NCI-H526 treated with DMSO at 0.1 percent for 48 hours (cell line): Measurements from ENCODE around the gene RAPH1.

ENCODE experiments used
- DNase-seq: peaks from one replicate; lab custom pipeline; 2025; lab: John Stamatoyannopoulos, UW

RAPH1 gene, protein sequence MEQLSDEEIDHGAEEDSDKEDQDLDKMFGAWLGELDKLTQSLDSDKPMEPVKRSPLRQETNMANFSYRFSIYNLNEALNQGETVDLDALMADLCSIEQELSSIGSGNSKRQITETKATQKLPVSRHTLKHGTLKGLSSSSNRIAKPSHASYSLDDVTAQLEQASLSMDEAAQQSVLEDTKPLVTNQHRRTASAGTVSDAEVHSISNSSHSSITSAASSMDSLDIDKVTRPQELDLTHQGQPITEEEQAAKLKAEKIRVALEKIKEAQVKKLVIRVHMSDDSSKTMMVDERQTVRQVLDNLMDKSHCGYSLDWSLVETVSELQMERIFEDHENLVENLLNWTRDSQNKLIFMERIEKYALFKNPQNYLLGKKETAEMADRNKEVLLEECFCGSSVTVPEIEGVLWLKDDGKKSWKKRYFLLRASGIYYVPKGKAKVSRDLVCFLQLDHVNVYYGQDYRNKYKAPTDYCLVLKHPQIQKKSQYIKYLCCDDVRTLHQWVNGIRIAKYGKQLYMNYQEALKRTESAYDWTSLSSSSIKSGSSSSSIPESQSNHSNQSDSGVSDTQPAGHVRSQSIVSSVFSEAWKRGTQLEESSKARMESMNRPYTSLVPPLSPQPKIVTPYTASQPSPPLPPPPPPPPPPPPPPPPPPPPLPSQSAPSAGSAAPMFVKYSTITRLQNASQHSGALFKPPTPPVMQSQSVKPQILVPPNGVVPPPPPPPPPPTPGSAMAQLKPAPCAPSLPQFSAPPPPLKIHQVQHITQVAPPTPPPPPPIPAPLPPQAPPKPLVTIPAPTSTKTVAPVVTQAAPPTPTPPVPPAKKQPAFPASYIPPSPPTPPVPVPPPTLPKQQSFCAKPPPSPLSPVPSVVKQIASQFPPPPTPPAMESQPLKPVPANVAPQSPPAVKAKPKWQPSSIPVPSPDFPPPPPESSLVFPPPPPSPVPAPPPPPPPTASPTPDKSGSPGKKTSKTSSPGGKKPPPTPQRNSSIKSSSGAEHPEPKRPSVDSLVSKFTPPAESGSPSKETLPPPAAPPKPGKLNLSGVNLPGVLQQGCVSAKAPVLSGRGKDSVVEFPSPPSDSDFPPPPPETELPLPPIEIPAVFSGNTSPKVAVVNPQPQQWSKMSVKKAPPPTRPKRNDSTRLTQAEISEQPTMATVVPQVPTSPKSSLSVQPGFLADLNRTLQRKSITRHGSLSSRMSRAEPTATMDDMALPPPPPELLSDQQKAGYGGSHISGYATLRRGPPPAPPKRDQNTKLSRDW

DNA sequence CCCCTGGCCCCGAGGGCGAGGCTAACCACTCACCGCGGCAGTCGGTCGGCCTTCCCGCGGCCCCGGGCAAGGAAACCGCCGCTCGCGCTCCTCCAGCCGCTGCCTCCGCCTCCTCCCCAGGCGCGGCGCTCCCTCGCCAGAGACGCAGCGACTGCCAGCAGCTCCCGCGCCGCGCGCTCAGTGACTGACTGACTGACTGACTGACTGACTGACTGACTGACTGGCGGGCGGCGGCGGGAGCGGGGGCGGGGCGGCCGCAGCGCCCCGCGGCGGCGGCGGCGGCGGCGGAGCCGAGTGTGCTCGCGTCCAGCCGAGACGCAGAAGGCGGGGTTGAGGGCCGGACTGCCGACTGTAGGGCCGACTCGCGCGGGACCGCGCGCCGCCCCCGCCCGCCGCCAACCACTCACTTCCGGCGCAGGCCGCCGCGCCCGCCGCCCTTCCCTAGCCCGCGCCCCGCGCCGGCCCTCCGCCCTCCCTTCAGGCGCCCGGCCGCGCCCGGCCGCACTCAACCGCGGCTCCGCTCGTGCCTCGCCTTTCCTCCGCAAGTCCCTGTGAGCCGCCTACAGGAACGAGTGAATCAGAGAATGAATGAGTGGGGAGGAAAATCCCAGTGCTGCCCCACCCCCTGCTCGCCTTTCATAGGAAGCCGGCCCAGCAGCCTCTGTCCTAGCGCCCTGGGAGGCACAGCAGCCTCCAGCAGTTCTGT, at the start of gene RAPH1:
TSS of gene RAPH1 (minus strand) at position 224 of the 706 bp plus-strand sequence. CDS start 39,948 bp downstream, outside the sequence.
- peak; percentile 87 for DNase-seq

DNA sequence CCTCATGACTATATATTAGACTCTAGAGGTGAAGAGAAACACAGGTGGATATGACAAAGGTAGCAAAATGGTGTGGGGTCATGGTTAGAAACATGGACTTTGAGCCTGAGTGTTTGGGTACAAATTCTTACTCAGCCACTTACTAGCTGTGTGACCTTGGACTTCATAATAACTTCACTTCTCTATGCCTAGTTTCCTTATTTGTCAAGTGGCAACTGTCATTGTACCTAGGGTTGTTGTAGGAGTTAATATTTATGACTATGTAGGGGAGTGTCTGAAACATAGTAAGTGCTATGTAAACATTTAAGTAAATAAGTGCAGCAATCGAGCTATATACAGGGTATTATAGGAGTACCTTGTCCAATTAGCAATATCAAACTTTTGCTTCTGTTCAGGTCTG, 49.7 kb upstream of the RAPH1 start:
- peak; percentile 52 for DNase-seq

DNA sequence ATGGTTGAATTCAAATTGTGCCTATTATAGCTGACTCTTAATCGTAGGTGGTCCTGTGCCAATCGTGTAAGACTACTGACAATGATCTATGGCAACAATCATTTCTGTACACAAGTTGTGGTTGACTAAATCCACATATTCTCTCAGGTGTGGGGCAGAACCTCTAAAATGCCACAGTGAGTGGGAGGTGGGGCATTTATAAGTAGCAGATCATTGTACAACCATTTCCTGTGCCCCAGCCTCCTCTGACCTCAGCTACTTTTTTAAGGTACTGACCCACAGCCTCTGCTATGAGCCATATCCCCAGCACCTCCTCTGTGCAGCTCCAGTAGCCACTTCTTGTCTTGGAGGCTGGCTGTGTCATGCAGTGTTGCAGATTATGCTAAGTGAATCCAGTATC, 48.6 kb upstream of the RAPH1 start:
- DNase-seq, result peak; percentile 42

DNA sequence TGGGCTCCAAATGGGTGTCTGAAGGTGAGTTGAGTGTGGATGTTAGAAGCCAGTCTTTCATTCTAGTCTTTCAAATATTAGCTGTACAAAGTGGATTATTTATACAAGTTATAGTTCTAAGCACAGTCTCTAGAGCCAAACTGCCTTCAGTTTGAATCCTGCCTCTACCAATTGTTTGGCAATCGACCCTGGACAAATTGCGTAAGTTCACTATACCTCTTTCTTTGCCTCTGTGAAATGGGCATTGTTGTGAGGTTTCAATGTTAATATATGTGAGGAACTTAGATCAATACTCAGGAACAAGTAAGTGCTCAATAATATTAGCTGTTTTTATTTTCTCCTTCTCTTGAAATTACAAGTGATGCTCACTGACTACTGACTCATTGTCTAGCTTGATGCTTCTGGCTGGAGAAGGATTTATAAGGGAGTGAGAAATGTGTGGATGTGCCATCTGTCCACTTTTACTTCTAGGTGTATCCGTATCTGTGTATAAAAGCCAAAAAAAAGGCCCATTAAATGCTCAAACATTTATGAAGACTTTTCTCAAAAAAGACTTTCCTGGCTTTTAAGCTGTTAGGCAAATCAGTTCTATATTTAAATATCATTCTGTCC, 48.1 kb upstream of the RAPH1 start:
- DNase-seq, result no peak

DNA sequence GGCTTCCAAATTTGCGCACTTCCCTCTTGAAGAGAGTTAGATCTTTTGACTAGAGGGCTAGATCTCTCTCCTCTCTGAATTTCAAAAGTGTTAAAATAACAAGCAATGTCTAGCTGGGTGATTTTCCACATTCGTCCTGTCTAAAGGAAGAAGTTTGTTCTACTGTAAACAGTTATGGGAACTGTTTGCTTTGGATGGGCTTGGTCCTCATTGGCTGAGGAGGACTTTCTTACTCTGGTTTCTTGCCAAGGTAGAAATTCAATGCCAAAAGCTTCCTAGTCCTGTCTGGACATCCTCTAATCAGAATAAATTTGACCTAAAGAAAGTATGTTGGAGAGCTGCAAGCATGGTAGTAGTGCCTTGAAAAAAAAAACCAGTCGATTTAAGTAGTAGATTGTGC, 47.4 kb upstream of the RAPH1 start:
- no peak for DNase-seq

DNA sequence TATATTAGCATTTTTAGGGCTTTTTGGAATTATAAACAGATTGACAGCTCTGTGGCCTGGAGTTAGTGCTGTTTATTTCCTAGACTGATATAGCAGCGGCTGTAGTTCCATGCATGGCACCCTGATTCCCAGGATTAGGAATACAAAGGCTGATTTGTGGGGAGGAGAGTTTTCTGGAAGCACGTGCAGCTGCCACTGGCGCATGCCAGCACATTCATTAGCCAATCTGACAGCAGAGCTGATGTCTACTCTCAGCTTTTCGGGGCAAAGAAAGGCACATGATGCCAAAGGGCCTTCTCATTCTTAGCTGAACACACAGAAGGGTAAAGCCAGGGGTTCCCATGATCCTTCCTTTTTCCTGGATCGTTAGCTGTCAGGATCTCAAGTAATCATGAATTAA, 45.7 kb upstream of the RAPH1 start:
- no peak for DNase-seq

DNA sequence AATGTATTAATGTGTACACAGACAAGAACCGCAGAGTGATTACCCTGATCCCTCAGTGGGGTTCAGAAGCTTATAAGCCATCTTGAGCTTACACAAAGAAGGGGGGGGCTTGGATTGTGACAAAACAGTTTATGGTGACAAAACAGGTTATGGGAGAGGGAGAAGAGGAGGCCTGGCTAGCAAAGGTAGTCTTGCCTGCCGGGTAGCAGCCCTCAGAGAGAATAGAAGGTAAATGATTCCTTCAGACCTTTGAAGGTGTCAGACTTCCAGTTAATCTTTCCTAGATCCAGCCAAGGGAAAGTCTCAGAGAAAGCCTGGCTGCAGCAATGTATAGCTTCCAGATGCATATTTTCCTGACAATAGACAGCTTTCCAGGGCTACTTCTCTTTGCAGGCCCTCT, 44.6 kb upstream of the RAPH1 start:
- no peak for DNase-seq

DNA sequence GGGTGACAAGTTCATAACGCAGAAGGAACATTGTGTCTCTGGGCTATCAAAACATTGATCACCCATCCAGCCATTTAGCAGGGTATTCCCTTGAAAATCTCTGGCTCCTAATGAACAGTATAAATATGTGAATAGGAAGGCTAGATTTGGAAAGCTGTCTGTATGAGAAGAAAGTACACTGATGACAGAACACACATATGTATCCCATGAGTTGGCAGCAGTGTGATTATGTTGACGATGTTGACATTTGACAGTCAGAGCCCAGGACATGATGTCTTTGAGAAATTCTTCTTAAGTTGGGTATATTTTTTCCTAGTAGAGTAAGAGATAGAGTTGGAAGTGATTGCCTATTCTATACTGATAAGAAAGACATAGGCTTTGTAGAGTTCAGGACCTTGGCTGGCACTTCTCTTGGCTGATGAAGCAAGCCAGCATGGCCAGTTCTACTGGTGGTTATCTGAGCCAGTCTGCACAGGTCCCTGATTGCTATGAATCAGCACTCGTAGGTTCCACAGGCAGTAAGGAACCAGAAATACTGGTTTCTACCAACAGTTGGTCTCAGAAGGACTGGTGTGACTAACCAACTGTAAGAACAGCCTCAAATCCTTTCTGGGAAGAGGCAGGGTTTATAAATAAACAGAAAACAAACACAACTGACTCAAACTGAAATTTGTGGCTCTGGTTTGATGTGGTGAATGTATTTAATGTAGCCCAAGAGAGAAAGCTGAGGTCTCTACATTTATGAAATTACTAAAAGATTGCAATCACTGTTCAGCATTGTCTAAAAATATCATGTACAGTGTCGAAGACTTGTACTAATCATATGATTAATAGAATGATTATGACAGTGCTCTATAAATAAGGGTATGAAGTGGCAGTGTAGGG, 43.9 kb upstream of the RAPH1 start:
- DNase-seq, result peak; percentile 86

DNA sequence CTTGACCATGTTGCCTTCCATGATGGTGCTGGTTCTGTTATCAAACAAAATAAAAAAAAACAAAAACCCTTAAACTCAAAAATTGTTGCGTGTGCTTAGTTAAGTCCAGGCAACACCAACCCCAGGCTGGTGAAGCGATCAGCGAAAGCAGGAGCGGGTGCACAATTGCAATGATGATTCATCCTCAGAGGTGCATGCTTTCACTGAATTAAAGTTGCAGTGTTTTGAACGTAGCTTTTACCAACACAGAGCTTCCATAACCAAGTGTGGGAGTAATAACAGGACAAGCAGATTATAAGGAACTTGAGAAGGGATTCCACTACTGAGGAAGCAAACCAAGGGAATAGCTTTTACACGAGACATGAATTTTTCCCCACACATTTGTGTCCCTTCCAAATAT, 39.7 kb upstream of the RAPH1 start:
- DNase-seq, result no peak

DNA sequence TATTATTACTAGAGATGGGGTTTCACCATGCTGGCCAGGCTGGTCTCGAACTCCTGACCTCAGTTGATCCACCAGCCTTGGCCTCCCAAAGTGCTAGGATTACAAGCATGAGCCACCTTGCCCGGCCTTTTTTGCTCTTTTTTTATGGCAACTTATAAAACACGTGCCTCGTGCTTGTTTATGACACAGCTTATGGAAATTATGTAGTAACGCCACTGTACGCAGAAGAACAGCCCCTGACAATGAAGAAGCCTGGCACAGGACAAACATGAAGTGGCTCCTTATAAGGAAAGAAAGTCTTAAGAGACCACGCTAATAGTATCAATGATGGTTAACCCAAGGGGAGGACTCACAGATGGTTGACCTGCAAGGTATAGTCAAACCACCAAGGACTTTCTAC, 37.2 kb upstream of the RAPH1 start:
- no peak for DNase-seq

DNA sequence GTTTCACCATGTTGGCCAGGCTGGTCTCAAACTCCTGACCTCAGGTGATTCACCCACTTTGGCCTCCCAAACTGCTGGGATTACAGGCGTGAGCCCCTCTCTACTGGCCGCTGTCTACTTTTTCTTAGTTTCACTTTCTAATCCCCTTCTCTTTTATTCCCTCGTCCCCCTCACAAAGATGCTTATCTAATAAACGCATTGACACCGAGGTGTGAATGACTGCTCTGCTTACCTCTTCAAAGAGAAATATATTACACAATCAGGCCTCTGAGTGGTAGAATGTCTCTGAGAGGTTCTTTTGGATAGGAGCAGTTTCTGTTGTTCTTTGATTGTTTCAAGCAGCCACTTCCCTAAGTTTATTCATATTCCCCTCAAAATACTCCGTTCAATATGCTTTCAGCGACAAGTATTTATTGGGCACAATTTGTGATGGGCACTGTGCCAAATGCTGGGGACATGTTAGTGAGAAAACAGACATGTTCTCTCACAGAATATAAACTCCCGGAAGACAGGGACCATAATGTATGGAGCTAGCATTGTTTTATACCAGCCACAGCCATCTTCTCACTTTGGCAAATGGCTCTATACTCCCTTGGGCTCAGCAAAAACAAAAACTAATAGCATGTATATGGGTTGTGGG, 34.7 kb upstream of the RAPH1 start:
- DNase-seq, result no peak

DNA sequence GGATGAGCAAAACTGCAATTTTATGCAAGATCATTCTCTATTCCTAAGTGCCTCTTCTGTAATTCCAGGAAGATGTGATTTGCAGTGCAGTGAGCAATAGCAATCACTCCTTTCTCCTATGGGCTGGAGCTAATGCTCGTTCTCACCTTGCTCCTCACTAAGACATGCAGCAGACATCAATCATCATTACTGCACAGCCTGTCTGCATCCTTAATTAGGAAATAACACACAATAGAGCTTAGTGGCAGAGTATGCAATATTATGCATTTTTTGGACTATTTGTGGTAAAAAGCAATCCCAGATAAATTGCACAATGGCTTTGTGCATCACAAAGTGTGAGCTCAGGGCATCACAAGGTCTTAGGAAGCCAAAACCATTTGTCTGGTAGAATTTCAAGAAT, 32.6 kb upstream of the RAPH1 start:
- DNase-seq, result no peak

DNA sequence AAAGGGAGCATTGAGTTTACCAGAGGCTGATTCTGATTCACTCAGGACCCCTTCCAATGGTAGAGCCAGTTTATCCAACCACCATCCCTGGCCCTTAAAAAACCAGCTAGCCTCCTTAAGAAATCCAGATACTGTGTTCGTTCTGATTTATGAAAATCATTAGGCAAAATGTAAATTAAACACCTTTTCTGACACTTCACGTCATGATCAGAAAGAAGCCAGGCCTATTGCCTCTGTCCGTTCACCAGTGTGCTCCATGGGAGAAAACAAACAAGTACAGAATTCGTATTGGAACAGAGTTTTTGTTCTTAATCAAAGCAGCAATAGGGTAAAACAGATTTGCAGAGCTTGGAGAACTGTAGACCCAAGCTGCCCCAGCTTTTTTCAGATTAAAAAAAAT, 31.1 kb upstream of the RAPH1 start:
- no peak for DNase-seq

DNA sequence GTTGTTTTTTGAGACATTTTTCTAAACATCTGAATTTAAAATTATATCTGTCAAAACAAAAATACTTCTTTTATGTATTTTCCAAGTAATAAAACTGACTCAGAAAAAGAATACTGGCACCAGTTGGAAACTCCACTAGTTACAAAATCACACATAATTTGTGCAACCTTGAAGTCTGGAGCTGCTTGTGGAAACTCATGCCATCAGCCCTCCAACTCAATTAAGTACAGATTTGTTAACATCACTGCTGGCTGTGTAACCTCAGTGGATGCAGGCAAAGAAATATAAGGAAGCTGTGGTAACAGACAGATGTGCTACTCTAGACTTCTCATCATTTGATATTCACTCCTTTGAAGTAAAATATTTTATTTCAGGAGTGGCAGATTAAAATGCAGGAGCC, 30.0 kb upstream of the RAPH1 start:
- no peak for DNase-seq

DNA sequence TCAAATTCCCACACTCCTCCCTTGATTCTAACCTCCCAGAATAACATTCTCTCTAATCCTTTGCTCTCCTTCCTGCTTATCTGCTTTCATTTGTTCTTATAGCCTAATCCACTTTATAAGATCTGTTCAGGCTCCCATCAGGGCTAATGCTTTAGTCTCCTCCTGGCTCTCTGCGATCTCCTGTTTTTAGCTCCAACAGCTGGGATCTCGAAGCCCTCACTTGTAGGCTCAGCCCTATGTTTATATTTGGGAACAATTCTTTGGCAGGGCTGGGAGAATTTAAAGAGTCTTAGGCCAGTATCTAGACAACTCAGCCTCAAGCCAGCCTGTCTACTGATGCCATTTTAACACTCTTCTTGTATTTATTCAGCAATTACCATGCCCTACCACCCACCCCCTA, 27.2 kb upstream of the RAPH1 start:
- DNase-seq, result no peak

DNA sequence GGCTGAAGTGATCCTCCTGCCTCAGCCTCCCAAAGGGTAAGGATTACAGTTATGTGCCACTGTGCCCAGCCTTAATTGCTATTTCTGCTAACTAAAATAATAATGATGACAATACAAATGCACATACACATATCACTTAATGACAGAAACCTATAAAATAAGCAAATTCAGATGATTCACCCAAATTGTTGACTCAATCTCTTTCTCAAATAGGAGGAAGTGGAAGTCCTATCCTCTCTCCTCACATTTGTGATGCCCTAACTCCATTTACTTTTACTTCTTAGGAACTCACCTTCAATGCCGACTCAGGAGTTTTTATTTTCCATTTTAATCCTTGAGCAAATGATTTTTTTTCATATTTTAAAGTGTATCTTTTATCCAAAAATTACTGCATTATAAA, 24.5 kb upstream of the RAPH1 start:
- no peak for DNase-seq

DNA sequence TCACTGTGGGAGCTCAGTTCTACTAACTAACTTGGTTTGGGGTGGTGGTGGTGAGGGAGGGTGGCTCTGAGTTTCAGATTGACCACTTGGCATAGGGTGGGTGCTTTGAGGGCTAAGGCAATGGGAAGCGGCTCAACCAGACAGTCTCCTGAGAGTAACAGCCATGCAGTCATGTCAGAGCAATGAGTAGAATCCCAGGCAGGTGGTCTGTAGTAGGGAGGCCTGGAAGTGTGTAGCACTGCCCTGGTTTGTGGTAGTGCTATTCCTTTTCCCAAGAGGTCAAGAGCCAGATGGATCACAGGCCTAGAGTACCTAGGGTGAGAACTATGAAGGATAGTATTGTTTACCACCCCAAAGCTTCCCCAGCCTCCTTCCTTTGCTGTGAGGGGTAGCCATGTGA, 18.7 kb upstream of the RAPH1 start:
- no peak for DNase-seq

DNA sequence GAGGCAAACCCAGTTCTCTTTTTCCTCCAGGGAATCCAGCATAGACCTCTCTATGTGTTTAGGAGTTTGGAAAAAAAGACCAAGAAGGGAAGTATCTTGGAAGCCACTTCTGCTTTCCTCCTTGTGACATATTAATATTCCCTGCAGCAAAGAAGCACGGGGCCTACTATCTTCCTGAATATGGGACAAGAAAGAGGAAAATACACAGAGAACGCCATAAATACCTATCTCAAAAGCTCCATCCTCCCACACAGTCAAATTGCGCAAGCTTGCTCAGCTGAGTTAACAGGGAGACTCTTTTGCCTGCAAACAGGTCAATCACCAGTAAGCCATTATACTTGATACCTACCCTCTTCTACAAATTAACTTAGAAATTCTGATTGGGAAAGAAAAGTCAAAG, 16.7 kb upstream of the RAPH1 start:
- DNase-seq, result no peak

DNA sequence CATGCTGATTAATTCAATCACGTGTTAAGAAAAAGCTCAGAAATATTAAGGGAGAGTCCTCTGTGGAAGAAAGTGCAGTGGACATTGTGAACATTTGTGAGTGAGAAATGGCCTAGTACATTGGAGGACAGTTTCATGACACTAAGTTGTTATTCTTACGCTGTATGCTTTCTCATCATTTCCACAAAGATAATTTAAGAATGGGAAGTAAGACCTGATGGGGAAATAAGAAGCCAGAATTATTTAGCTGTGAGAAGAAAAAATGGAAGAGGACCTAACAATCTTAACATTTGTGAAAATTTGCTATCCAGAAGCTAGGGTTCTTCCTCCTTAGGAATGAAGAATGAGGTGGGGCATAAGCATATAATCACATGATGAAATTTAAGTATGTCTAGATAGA, 15.2 kb upstream of the RAPH1 start:
- no peak for DNase-seq

DNA sequence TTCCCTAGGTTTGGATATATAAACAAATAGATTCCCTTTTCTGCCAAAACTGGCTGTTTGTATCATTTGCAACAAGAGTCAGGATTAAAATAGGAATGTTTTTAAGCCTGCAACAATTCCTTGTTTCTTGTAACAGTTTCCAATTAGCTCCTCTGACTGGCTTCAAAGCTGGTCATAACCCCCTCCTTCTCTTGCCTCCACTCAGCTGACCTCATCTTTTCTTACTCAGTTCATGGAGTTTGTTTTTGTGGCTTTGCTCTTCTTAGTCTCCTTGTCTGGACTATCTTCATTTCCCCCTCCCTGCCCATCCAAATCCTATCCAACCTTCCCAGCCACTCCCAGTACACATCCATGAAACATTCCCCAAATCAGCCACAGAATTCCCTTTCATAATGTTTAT, 14.3 kb upstream of the RAPH1 start:
- no peak for DNase-seq
